GM10266 (cell line): ENCODE results near the gene ZNF688.

ENCODE experiments used
- DNase-seq: peaks from one replicate; pipeline ENCODE4 v3.0.0; 2012; ENCODE audit errors: extremely low spot score
- CTCF ChIP-seq: IDR thresholded peaks from 2 replicates; pipeline ENCODE4 v1.5.1; 2012; ENCODE audit warnings: mild to moderate bottlenecking, low read depth; ENCODE audit not compliant: control insufficient read depth, insufficient read depth; ENCODE audit errors: missing control alignments

ZNF688 gene

GRCh38 chr16:30521873-30522641, 49.5 kb downstream of the ZNF688 start:
- no peak for DNase-seq
- TF ChIP-seq CTCF: no peak

GRCh38 chr16:30521476-30521872, 50.0 kb downstream of the ZNF688 start:
- no peak for DNase-seq
- no peak for TF ChIP-seq CTCF
